ENCODE results near the gene GGA1. TPM values are rescaled to one million over a fixed set of nuclear protein-coding genes. Genes with fewer than 3 reads are reported as not detected.

Gene GGA1
- total and polyA plus RNA-seq, 10 of the 15 experiments (the other 5 are each of a cell fraction or from before 2014, with no cell fraction given), result 1.4 to 79.4 (median 44.4) TPM

- TF ChIP-seq ZBTB4 (CRISPR knock-in tag; IDR thresholded peaks at IDR 0.05) (no peak), SP1 (IDR thresholded peaks at IDR 0.05; ENCODE audit: low read depth, low read length) (no peak), MTA3 (IDR thresholded peaks at IDR 0.05; ENCODE audit: borderline replicate concordance, low read length) (no peak), TCF7 (IDR thresholded peaks at IDR 0.05; ENCODE audit: borderline replicate concordance) (no peak), RELB (IDR thresholded peaks at IDR 0.05; ENCODE audit: low read depth) (no peak), NBN (IDR thresholded peaks at IDR 0.05) (no peak), NFYA (IDR thresholded peaks at IDR 0.05; ENCODE audit: borderline replicate concordance, low read depth, low read length) (no peak), TCF12 (IDR thresholded peaks at IDR 0.05; ENCODE audit: low read depth, low read length) (no peak), IKZF1 (conservative IDR thresholded peaks at IDR 0.05) (peak; percentile 52), BMI1 (IDR thresholded peaks at IDR 0.05; ENCODE audit: borderline replicate concordance) (no peak), BCL11A (IDR thresholded peaks at IDR 0.05; ENCODE audit: low read depth, low read length) (no peak), TAF1 (IDR thresholded peaks at IDR 0.05; ENCODE audit: borderline replicate concordance, low read depth, low read length) (no peak), CHD2 (IDR thresholded peaks at IDR 0.05; ENCODE audit: borderline replicate concordance, low read depth, low read length) (no peak), RUNX3 (IDR thresholded peaks at IDR 0.05; ENCODE audit: low read length) (peak; percentile 78), NFYB (IDR thresholded peaks at IDR 0.05; ENCODE audit: insufficient read depth, low read depth, low read length) (no peak), DPF2 (IDR thresholded peaks at IDR 0.05) (0 out of 2 replicates have a peak, but pooled peaks have one; percentile 15), RAD21 (IDR thresholded peaks at IDR 0.05; ENCODE audit: insufficient read depth, low read depth, low read length) (peak; percentile 29; the same call in 1 of the 2 replicates), MEF2B (IDR thresholded peaks at IDR 0.05; ENCODE audit: partially characterized antibody, poor library complexity, severe bottlenecking) (no peak), ZNF274 (IDR thresholded peaks at IDR 0.05; ENCODE audit: insufficient read depth, insufficient read length) (no peak), ATF3 (IDR thresholded peaks at IDR 0.05; ENCODE audit: borderline replicate concordance, extremely low read depth, low read depth, low read length) (no peak), EGR1 (IDR thresholded peaks at IDR 0.05; ENCODE audit: borderline replicate concordance in 1 of 2, low read depth in 2 of 2, low read length in 2 of 2) (peak in 1 of 2 experiments; percentile 86; a peak in 2 of 3 replicates), SIX5 (IDR thresholded peaks at IDR 0.05; ENCODE audit: low read depth, low read length, severe bottlenecking) (no peak), IRF3 (IDR thresholded peaks at IDR 0.05) (no peak), ZZZ3 (IDR thresholded peaks at IDR 0.05; ENCODE audit: control insufficient read depth, insufficient read length, low read depth) (no peak)
Observed at GRCh38 chr22:37561212-37562048, 47.2 kb upstream of the GGA1 start (continued).

All from GM12878 (cell line).